Stimulated activated CD4-positive, alpha-beta T cell treated with anti-CD3 and anti-CD28 coated beads, Interleukin-4, amount 100 ng/mL, for 4 hours (primary cell): ENCODE data around the gene CAST.

Experiments
- DNase-seq, 2 experiments: peaks; one replicate each; pipeline ENCODE4 v3.0.0-alpha.2; 2020

CAST gene

GRCh38 chr5:96716716-96717115, 54.5 kb downstream of the CAST start:
- DNase-seq = no peak

GRCh38 chr5:96717874-96718273, 55.7 kb downstream of the CAST start:
- DNase-seq = no peak

- no peak for DNase-seq
These were observed 56.5 kb downstream of the CAST start for GRCh38 chr5:96718635-96719077.

- no peak for DNase-seq
These were observed 58.2 kb downstream of the CAST start for GRCh38 chr5:96720408-96720807.

GRCh38 chr5:96721351-96721977, 59.3 kb downstream of the CAST start:
- DNase-seq = no peak

GRCh38 chr5:96725257-96725656, 63.1 kb downstream of the CAST start:
- DNase-seq = no peak

GRCh38 chr5:96726802-96727201, 64.6 kb downstream of the CAST start:
- DNase-seq = no peak

- no peak for DNase-seq
These were observed 67.0 kb downstream of the CAST start for GRCh38 chr5:96729156-96729555.

GRCh38 chr5:96730586-96730985, 68.4 kb downstream of the CAST start:
- DNase-seq = no peak

- no peak for DNase-seq
These were observed 71.8 kb downstream of the CAST start for GRCh38 chr5:96733771-96734500.

GRCh38 chr5:96734871-96735325, 72.7 kb downstream of the CAST start:
- DNase-seq = no peak

GRCh38 chr5:96736937-96737336, 74.8 kb downstream of the CAST start:
- DNase-seq = no peak

GRCh38 chr5:96741106-96741505, 78.9 kb downstream of the CAST start:
- DNase-seq = no peak

GRCh38 chr5:96741891-96742309, 79.7 kb downstream of the CAST start:
- DNase-seq = no peak

GRCh38 chr5:96742538-96742937, 80.4 kb downstream of the CAST start:
- no peak for DNase-seq

GRCh38 chr5:96743065-96743768, 81.0 kb downstream of the CAST start:
- no peak for DNase-seq

GRCh38 chr5:96743805-96744204, 81.6 kb downstream of the CAST start:
- DNase-seq = no peak

GRCh38 chr5:96744218-96744617, 82.0 kb downstream of the CAST start:
- DNase-seq = peak in 1 of 2 experiments; percentile 17

- no peak for DNase-seq
These were observed 82.8 kb downstream of the CAST start for GRCh38 chr5:96745025-96745424.

GRCh38 chr5:96745844-96746531, 83.8 kb downstream of the CAST start:
- no peak for DNase-seq

GRCh38 chr5:96747720-96748119, 85.5 kb downstream of the CAST start:
- no peak for DNase-seq

- no peak for DNase-seq
These were observed 88.1 kb downstream of the CAST start for GRCh38 chr5:96750110-96750822.
